Loucy (cell line): ENCODE results near the gene SPECC1.

Source experiments
- H2AFZ ChIP-seq: fragments of 200-600 bp; sonication (generic); 2 replicates; pipeline ENCODE4 v1.6.0; 2016; ENCODE audit warnings: antibody characterized with exemption, mild to moderate bottlenecking, low read length, moderate library complexity
- H3F3A ChIP-seq: fragments of 200-600 bp; 2 replicates; pipeline ENCODE4 v1.6.0; 2016; ENCODE audit warnings: antibody characterized with exemption, low read depth, mild to moderate bottlenecking
- H3K27me3 ChIP-seq: fragments of 200-600 bp; sonication (generic); 2 replicates; pipeline ENCODE4 v1.6.1; 2014; ENCODE audit warnings: low read length, mild to moderate bottlenecking; ENCODE audit not compliant: insufficient read depth, poor library complexity, severe bottlenecking
- H3K36me3 ChIP-seq: fragments of 200-600 bp; sonication (generic); 2 replicates; pipeline ENCODE4 v1.6.1; 2016; ENCODE audit warnings: low read length; ENCODE audit not compliant: insufficient read depth
- H3K4me1 ChIP-seq: fragments of 200-600 bp; sonication (generic); 2 replicates; pipeline ENCODE4 v1.5.1; 2014; ENCODE audit warnings: low read length, mild to moderate bottlenecking; ENCODE audit not compliant: insufficient read depth, poor library complexity, severe bottlenecking
- H3K4me2 ChIP-seq: fragments of 200-600 bp; sonication (generic); 2 replicates; pipeline ENCODE4 v1.6.0; 2014; ENCODE audit warnings: antibody characterized with exemption, low read length, low read depth, mild to moderate bottlenecking; ENCODE audit not compliant: poor library complexity, severe bottlenecking
- H3K4me3 ChIP-seq: fragments of 200-600 bp; sonication (generic); 2 replicates; pipeline ENCODE4 v1.5.1; 2014; ENCODE audit warnings: low read length, mild to moderate bottlenecking, mixed read lengths; ENCODE audit not compliant: poor library complexity, severe bottlenecking
- H3K79me2 ChIP-seq: fragments of 200-600 bp; sonication (generic); 2 replicates; pipeline ENCODE4 v1.6.1; 2014; ENCODE audit warnings: low read length; ENCODE audit not compliant: insufficient read depth
- H3K9ac ChIP-seq: fragments of 200-600 bp; sonication (generic); 2 replicates; pipeline ENCODE4 v1.6.0; 2014; ENCODE audit warnings: mild to moderate bottlenecking, low read depth, low read length, moderate library complexity; ENCODE audit not compliant: poor library complexity, severe bottlenecking
- H3K9me2 ChIP-seq: fragments of 200-600 bp; sonication (generic); replicated peaks from 2 replicates; pipeline ENCODE4 v1.6.1; 2016; ENCODE audit warnings: low read depth, low read length, mixed read lengths
- H3K9me3 ChIP-seq: fragments of 200-600 bp; sonication (generic); 2 replicates; pipeline ENCODE4 v1.6.1; 2014; ENCODE audit warnings: mild to moderate bottlenecking, antibody characterized with exemption, low read length, low read depth; ENCODE audit not compliant: insufficient read depth
- H4K20me1 ChIP-seq: fragments of 200-600 bp; sonication (generic); 2 replicates; pipeline ENCODE4 v1.6.0; 2014; ENCODE audit warnings: antibody characterized with exemption, low read length, mild to moderate bottlenecking; ENCODE audit not compliant: insufficient read depth, poor library complexity, severe bottlenecking
- EZH2phosphoT487 ChIP-seq: fragments of 200-600 bp; IDR thresholded peaks from 2 replicates; pipeline ENCODE4 v1.6.1; 2018; ENCODE audit warnings: antibody characterized with exemption, mild to moderate bottlenecking, moderate library complexity, borderline replicate concordance
- TF ChIP-seq, protein P1 (sequence below): fragments of 200-600 bp; sonication (generic); conservative IDR thresholded peaks from 2 replicates; pipeline ENCODE4 v1.5.1; 2014; ENCODE audit warnings: mild to moderate bottlenecking, antibody characterized with exemption, low read length

SPECC1 gene

DNA sequence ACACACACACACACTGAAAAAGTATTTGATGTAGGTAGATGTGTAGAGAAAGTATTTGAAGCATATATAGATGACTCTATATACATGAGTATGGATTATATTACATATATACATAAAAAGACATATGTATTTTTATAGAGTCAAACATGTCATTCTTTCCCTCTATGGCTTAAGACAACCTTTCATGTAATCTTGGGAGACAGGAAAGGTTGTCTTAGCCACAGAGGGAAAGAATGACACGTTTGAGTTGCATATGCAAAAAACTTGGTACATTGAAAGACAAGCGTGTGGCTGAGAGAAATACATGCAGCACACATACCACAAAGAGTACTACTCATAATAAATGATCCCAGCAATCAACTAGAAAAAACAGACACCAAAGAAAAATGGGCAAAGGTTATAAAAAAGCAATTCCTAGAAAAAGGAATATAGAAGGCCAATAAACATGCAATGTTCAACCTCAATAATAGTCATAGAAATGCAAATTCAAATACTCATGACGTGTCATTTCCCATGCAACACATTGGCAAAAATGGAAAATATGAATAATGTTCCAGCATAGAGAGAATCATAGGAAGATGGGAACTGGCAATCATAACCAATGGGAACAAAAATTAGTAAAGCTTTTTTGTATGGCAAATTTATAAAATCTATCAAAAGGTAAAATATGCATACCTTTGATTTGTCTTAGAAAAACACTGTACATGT, 69.0 kb downstream of the SPECC1 start:
- no peak overlapping the region for H2AFZ ChIP-seq
- no peaks in the 10 kb centered on the region for H3K9me2 ChIP-seq
- H3K36me3 ChIP-seq, result no peaks in the 10 kb centered on the region
- no peaks in the 10 kb centered on the region for H3K9me3 ChIP-seq
- no peaks in the 10 kb centered on the region for H4K20me1 ChIP-seq
- no peak for TF ChIP-seq EZH2phosphoT487
- TF ChIP-seq, protein P1, sequence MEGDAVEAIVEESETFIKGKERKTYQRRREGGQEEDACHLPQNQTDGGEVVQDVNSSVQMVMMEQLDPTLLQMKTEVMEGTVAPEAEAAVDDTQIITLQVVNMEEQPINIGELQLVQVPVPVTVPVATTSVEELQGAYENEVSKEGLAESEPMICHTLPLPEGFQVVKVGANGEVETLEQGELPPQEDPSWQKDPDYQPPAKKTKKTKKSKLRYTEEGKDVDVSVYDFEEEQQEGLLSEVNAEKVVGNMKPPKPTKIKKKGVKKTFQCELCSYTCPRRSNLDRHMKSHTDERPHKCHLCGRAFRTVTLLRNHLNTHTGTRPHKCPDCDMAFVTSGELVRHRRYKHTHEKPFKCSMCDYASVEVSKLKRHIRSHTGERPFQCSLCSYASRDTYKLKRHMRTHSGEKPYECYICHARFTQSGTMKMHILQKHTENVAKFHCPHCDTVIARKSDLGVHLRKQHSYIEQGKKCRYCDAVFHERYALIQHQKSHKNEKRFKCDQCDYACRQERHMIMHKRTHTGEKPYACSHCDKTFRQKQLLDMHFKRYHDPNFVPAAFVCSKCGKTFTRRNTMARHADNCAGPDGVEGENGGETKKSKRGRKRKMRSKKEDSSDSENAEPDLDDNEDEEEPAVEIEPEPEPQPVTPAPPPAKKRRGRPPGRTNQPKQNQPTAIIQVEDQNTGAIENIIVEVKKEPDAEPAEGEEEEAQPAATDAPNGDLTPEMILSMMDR, result no peak
- peaks cover 78% of the 10 kb centered on the region for H3K79me2 ChIP-seq
- H3K27me3 ChIP-seq, result no peaks in the 10 kb centered on the region
- H3K9ac ChIP-seq, result no peak overlapping the region
- no peak overlapping the region for H3K4me2 ChIP-seq
- H3K4me3 ChIP-seq, result no peak overlapping the region
- H3K4me1 ChIP-seq, result peaks cover 43% of the 10 kb centered on the region
- H3F3A ChIP-seq, result peaks cover 2% of the 10 kb centered on the region; the same call in 1 of the 2 replicates

DNA sequence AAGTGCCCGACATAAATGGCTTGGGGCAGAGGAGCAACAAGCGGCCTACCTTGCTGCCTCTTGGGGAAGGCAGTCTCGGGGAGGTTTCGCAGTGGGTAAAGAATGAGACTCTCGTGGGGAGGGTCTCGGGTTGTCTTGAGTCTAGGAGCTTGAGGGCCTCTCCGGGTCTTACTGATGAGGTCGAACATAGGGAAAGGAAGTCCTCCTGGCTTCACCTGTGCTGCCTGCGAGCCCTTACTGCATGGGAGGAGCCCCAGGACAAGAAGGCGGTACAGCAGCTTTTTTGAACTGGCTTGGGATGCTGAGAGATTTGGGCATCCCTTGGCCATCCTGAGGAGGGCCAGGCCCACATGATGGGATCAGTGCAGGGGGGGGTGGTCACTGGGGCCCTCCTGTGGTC, 71.4 kb downstream of the SPECC1 start:
- H3K4me3 ChIP-seq, result no peak overlapping the region
- no peaks in the 10 kb centered on the region for H3K27me3 ChIP-seq
- peaks cover 23% of the 10 kb centered on the region for H3K4me1 ChIP-seq
- H3F3A ChIP-seq, result no peaks in the 10 kb centered on the region
- peak overlapping the region; percentile 4 for H3K4me2 ChIP-seq
- no peaks in the 10 kb centered on the region for H3K36me3 ChIP-seq
- no peak overlapping the region for H2AFZ ChIP-seq
- H3K9me3 ChIP-seq, result no peaks in the 10 kb centered on the region
- H3K9me2 ChIP-seq, result no peaks in the 10 kb centered on the region
- H4K20me1 ChIP-seq, result no peaks in the 10 kb centered on the region
- TF ChIP-seq, protein P1, result no peak
- TF ChIP-seq EZH2phosphoT487, result no peak
- peaks cover 71% of the 10 kb centered on the region for H3K79me2 ChIP-seq
- H3K9ac ChIP-seq, result no peak overlapping the region

GRCh38 chr17:20083156-20083859, 74.1 kb downstream of the SPECC1 start:
- no peaks in the 10 kb centered on the region for H4K20me1 ChIP-seq
- no peaks in the 10 kb centered on the region for H3K9me2 ChIP-seq
- TF ChIP-seq, protein P1, result no peak
- no peak for TF ChIP-seq EZH2phosphoT487
- no peak overlapping the region for H3K9ac ChIP-seq
- no peaks in the 10 kb centered on the region for H3K27me3 ChIP-seq
- H3K4me1 ChIP-seq, result peaks cover 13% of the 10 kb centered on the region
- H3K36me3 ChIP-seq, result no peaks in the 10 kb centered on the region
- no peaks in the 10 kb centered on the region for H3K9me3 ChIP-seq
- no peaks in the 10 kb centered on the region for H3F3A ChIP-seq
- no peak overlapping the region for H2AFZ ChIP-seq
- no peak overlapping the region for H3K4me2 ChIP-seq
- H3K4me3 ChIP-seq, result no peak overlapping the region
- H3K79me2 ChIP-seq, result peaks cover 67% of the 10 kb centered on the region
